EL (cell line): Measurements from ENCODE around the gene MAP3K9.

ENCODE experiments used
- DNase-seq: peaks from one replicate; pipeline ENCODE4 v3.0.0-alpha.2; 2016

Gene MAP3K9

GRCh38 chr14:70816525-70816924, 7.2 kb upstream of the MAP3K9 start:
- DNase-seq = no peak

GRCh38 chr14:70814466-70814865, 5.2 kb upstream of the MAP3K9 start:
- DNase-seq = no peak

GRCh38 chr14:70812124-70812818, 3.0 kb upstream of the MAP3K9 start:
- no peak for DNase-seq

GRCh38 chr14:70811578-70811977, 2.3 kb upstream of the MAP3K9 start:
- DNase-seq = peak; percentile 17

GRCh38 chr14:70811050-70811449, 1.7 kb upstream of the MAP3K9 start:
- no peak for DNase-seq

- DNase-seq = no peak
Measured at GRCh38 chr14:70810621-70811020, 1.3 kb upstream of the MAP3K9 start.

GRCh38 chr14:70808416-70809224, 693 bp downstream of the MAP3K9 start:
- DNase-seq = peak; percentile 25

GRCh38 chr14:70807898-70808415, 1.4 kb downstream of the MAP3K9 start:
- peak; percentile 33 for DNase-seq

GRCh38 chr14:70804556-70805162, 4.7 kb downstream of the MAP3K9 start:
- DNase-seq = no peak

GRCh38 chr14:70803321-70804310, 5.7 kb downstream of the MAP3K9 start:
- no peak for DNase-seq

- no peak for DNase-seq
Measured at GRCh38 chr14:70802379-70802778, 6.9 kb downstream of the MAP3K9 start.

GRCh38 chr14:70801836-70802235, 7.5 kb downstream of the MAP3K9 start:
- DNase-seq = no peak

GRCh38 chr14:70796551-70796950, 12.8 kb downstream of the MAP3K9 start:
- no peak for DNase-seq

GRCh38 chr14:70794294-70794693, 15.0 kb downstream of the MAP3K9 start:
- no peak for DNase-seq

GRCh38 chr14:70793637-70794036, 15.7 kb downstream of the MAP3K9 start:
- no peak for DNase-seq

- DNase-seq = no peak
Measured at GRCh38 chr14:70792939-70793338, 16.4 kb downstream of the MAP3K9 start.

GRCh38 chr14:70791971-70792370, 17.3 kb downstream of the MAP3K9 start:
- DNase-seq = no peak

GRCh38 chr14:70789961-70790360, 19.4 kb downstream of the MAP3K9 start:
- DNase-seq = no peak

- peak; percentile 81 for DNase-seq
Measured at GRCh38 chr14:70789361-70789760, 20.0 kb downstream of the MAP3K9 start.

- DNase-seq = no peak
Measured at GRCh38 chr14:70788898-70789297, 20.4 kb downstream of the MAP3K9 start.

GRCh38 chr14:70785556-70785955, 23.8 kb downstream of the MAP3K9 start:
- DNase-seq = no peak

- DNase-seq = no peak
Measured at GRCh38 chr14:70784886-70785285, 24.4 kb downstream of the MAP3K9 start.
